Nephron (organoid): ENCODE results near the gene CACYBP.
A peak's percentile ranks its signal among the peaks of the same experiment; 100 is the strongest.

Source experiments
- H3K27ac Mint-ChIP-seq, 3 experiments: 2 replicates each; pipeline ENCODE4 v1.8.0; 2020; ENCODE audit warnings: mixed read lengths in 3 of 3, mild to moderate bottlenecking in 2 of 3, moderate library complexity in 1 of 3
- H3K27me3 Mint-ChIP-seq: 2 replicates; pipeline ENCODE4 v1.8.0; 2021; ENCODE audit warnings: low read depth, mild to moderate bottlenecking, moderate library complexity, mixed read lengths
- H3K36me3 Mint-ChIP-seq: 2 replicates; pipeline ENCODE4 v1.8.0; 2020; ENCODE audit warnings: low read depth, mixed read lengths
- H3K4me1 Mint-ChIP-seq: 2 replicates; pipeline ENCODE4 v1.8.0; 2020; ENCODE audit warnings: mixed read lengths
- H3K4me3 Mint-ChIP-seq, 3 experiments: 2 replicates each; pipeline ENCODE4 v1.8.0; 2020; ENCODE audit warnings: mild to moderate bottlenecking in 3 of 3, mixed read lengths in 3 of 3, moderate library complexity in 2 of 3
- H3K9me3 Mint-ChIP-seq: 2 replicates; pipeline ENCODE4 v1.8.0; 2020; ENCODE audit warnings: mixed read lengths
- CTCF ChIP-seq, 3 experiments: fragments of 200-600 bp; sonication (generic); IDR thresholded peaks; one replicate each; pipeline ENCODE4 v1.5.0; 2021; ENCODE audit warnings: antibody characterized with exemption in 3 of 3; ENCODE audit not compliant: unreplicated experiment in 3 of 3

CACYBP gene

DNA sequence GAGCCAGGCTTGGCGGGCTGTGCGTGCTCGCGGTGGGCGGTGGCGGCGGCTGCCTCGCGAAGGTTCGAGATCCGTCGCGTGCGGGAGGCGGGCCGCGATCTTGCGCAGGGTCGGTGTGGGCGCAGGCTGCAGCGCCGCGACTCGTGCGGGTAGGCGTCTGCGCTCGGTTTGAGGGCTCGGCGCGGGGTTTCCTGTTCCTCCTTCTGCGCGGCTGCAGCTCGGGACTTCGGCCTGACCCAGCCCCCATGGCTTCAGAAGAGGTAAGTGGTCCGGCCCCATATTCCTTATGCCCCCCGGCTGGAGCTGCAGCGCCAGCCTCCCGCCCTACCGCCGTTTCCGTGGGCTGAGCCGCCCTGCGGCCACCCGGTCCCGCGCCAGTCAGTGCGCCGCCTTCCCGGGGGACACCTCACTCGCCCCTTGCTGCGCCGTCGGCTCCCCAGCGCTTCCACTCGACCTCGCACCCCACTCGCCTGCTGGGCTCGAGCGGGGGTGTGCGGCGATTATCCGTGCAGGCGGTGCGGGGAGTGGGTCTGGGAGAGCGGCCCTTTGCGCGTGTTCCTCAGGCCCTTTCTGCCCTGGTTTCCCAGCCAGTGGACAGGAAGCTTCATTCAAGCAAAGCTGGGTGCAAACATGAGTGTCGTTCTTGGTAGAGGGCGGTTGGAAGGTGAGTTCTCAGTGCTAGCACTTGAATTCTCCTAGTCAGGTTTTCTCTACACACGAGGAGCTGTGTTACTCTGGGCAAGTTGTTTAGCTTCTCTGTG is at the start of gene CACYBP:
TSS of gene CACYBP (plus strand) at position 12 of the 761 bp plus-strand sequence. CDS start at position 246, 234 bp downstream.
- no peak within 1 kb of the TSS for H3K4me3 Mint-ChIP-seq
- no peaks in the 10 kb centered on the region for H3K9me3 Mint-ChIP-seq
- no peaks in the 10 kb centered on the region for H3K27me3 Mint-ChIP-seq
- H3K27ac Mint-ChIP-seq, result peak within 1 kb of the TSS in 2 of 3 experiments; percentile 77 to 89
- H3K4me1 Mint-ChIP-seq, result peaks cover 26% of the 10 kb centered on the region
- TF ChIP-seq CTCF (IDR thresholded peaks at IDR 0.05; ENCODE audit: unreplicated experiment in 3 of 3), result no peak
- H3K36me3 Mint-ChIP-seq, result peaks cover under 1% of the 10 kb centered on the region

DNA sequence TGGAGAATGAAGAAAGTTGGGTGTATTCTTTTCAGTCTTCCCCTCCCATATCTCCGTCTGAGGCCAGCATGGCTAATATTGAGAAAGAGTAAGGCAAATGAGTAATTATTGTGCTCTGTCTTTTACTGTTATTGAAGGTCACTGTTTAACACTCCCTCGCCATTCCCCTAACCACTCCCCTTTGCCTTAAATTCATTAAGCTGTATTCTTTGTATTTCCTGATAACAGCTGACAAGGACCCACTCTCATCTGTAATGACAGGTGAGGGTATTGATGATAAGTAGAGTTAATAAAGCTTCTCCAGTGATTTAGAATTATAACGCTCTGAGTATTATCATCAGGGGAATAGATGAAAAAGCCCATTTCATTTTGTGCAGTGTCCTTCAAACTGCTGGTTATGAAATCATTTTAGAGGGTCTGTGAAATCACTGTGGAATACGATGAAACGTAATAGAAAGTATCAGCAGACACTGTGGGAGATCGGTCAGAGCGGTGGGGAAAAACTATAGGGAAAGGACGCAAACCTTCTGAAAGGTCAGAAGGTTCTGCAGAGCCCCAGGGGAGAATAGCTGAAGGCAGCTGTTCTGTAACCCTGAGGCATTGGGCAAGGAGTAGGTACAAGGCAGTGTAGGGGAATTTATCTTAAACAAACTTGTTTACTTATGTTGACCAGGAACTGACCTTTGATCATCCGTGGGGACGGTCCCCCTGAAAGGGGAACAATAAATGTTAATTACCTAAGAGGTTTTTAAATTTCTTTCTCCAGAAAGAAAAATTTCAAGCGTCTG is 46.3 kb upstream of the CACYBP start:
- Mint-ChIP-seq H3K4me3 (no peak overlapping the region), H3K27me3 (no peaks in the 10 kb centered on the region), H3K9me3 (no peaks in the 10 kb centered on the region), H3K4me1 (peaks cover 22% of the 10 kb centered on the region), H3K27ac (peak overlapping the region in 2 of 3 experiments; percentile 3 to 54), H3K36me3 (no peaks in the 10 kb centered on the region)
- no peak for TF ChIP-seq CTCF (IDR thresholded peaks at IDR 0.05; ENCODE audit: unreplicated experiment in 3 of 3)

- no peak overlapping the region for H3K4me3 Mint-ChIP-seq
- H3K27ac Mint-ChIP-seq, result peak overlapping the region in 2 of 3 experiments; percentile 33 to 58
- H3K9me3 Mint-ChIP-seq, result no peaks in the 10 kb centered on the region
- no peaks in the 10 kb centered on the region for H3K36me3 Mint-ChIP-seq
- H3K27me3 Mint-ChIP-seq, result no peaks in the 10 kb centered on the region
- TF ChIP-seq CTCF (IDR thresholded peaks at IDR 0.05; ENCODE audit: unreplicated experiment in 3 of 3), result no peak
- peaks cover 22% of the 10 kb centered on the region for H3K4me1 Mint-ChIP-seq
Observed at GRCh38 chr1:174954073-174954460, 45.7 kb upstream of the CACYBP start.

DNA sequence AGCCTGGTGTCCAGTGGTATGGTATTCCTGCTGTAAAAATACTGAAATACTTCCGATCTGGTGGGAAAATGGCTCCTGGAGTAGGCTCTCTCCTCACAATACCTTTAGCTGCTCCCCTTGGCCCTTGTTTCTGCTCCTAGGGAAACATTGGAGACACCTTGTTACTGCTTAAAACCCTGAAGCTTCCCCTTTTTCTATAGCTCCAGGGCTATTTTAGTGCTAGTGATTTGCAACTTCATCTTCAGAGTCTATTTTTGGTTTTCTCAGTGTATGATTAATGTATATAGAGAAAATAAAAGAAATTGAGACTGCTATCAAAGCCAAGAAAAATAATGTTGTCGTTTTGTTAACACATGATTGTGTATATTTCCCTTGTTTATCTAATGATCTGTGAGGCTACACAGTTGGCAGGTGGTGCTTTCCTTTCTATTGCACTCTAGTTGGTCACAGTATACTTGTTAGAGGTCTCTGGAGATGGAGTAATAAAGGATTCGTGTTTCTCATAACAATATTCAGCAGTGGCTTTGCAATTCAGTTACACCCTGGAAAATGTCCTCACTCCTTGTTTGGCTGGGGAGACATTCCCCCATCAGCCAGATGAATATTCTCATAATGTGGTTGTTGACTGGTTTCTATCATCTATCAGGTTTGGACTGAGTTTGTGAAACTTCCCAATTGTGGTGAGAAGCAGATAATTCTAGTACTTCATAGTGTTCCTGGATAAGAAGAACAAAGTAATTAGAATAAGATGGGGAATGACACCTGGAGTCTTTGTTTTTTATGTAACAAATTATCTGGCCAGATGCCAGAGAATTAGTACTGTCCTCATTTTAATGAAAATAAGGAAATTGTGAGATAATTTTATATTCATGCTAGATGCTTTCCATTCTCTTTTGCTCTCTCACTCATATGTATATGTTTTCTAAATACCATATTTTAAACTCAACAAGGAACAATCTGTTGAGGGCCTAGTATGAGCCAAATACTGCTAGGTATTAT is 44.8 kb upstream of the CACYBP start:
- Mint-ChIP-seq H3K27ac (peak overlapping the region; percentile 15 to 71 (median 58)), H3K4me3 (no peak overlapping the region), H3K4me1 (peaks cover 22% of the 10 kb centered on the region), H3K9me3 (no peaks in the 10 kb centered on the region), H3K36me3 (no peaks in the 10 kb centered on the region), H3K27me3 (no peaks in the 10 kb centered on the region)
- TF ChIP-seq CTCF (IDR thresholded peaks at IDR 0.05; ENCODE audit: unreplicated experiment in 3 of 3), result no peak

DNA sequence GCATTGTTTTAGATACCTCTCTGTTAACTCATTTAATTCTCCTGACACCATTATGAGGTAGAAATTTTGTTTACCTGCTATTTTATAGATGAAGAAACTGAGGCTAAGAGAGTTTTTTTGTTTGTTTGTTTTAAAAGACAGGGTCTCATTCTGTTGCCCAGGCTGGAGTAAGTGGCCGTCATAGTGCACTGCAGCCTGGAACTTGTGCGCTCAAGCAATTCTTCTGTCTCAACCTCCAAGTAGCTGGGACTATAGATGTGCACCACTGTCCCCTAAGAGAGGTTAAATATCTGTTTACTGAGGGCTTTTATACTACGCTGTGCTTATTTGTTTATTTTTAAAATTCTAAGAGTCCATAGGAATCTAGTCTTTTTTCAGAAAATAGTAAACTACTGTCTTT is 43.7 kb upstream of the CACYBP start:
- Mint-ChIP-seq H3K4me3 (no peak overlapping the region), H3K4me1 (peaks cover 22% of the 10 kb centered on the region), H3K27ac (no peak overlapping the region)

More for the DNA sequence above, 43.7 kb upstream of the CACYBP start:
- TF ChIP-seq CTCF (IDR thresholded peaks at IDR 0.05; ENCODE audit: unreplicated experiment in 3 of 3), result no peak
- no peaks in the 10 kb centered on the region for H3K36me3 Mint-ChIP-seq
- no peaks in the 10 kb centered on the region for H3K9me3 Mint-ChIP-seq
- no peaks in the 10 kb centered on the region for H3K27me3 Mint-ChIP-seq
